Uterus (tissue), 4 donors: Measurements from ENCODE around the gene AUTS2. TPM values are rescaled to one million over a fixed set of nuclear protein-coding genes. Genes with fewer than 3 reads are reported as not detected.

ENCODE experiments used
- DNase-seq, 2 donors: peaks; one replicate each; pipeline ENCODE4 v3.0.0-alpha.2; 2019 to 2020
- H3K27ac ChIP-seq, 2 donors: fragments of 200-600 bp; sonication (generic); 1 replicate in 1 of 2; 2 replicates in 1 of 2; pipeline ENCODE4 v1.5.1; 2016 to 2018
- H3K27me3 ChIP-seq, 2 donors: fragments of 200-600 bp; sonication (generic); one replicate each; pipeline ENCODE4 v1.5.1; 2018 to 2019; ENCODE audit warnings: control low read depth in 1 of 2
- H3K36me3 ChIP-seq, 2 donors: fragments of 200-600 bp; sonication (generic); one replicate each; pipeline ENCODE4 v1.5.1; 2019; ENCODE audit warnings: control low read depth in 1 of 2
- H3K4me1 ChIP-seq, 2 donors: fragments of 200-600 bp; sonication (generic); one replicate each; pipeline ENCODE4 v1.5.1; 2018 to 2019; ENCODE audit warnings: control low read depth in 1 of 2
- H3K4me3 ChIP-seq, 2 donors: fragments of 200-600 bp; sonication (generic); 1 replicate in 1 of 2; 2 replicates in 1 of 2; pipeline ENCODE4 v1.5.1; 2018 to 2019; ENCODE audit warnings: mild to moderate bottlenecking in 1 of 2
- H3K9me3 ChIP-seq, 2 donors: fragments of 200-600 bp; sonication (generic); one replicate each; pipeline ENCODE4 v1.5.1; 2019; ENCODE audit warnings: control low read depth in 1 of 2
- CTCF ChIP-seq, 4 experiments: fragments of 200-600 bp in 2 of 4; fragments of 450-650 bp in 2 of 4; sonication (generic) in 2 of 4; IDR thresholded peaks; one replicate each; pipeline ENCODE4 v1.5.1; 2016 to 2019; ENCODE audit warnings: antibody characterized with exemption in 4 of 4, mild to moderate bottlenecking in 2 of 4, moderate library complexity in 1 of 4
- POLR2A ChIP-seq, 2 donors: fragments of 450-650 bp; IDR thresholded peaks; one replicate each; pipeline ENCODE4 v1.6.1; 2016; ENCODE audit warnings: antibody characterized with exemption in 2 of 2, mild to moderate bottlenecking in 1 of 2, moderate library complexity in 1 of 2
- intact Hi-C: fragments of 100-400 bp; cut with DNase I; formaldehyde crosslinking; loops from one replicate; pipeline ENCODE4 v1.15.1; 2023; ENCODE audit warnings: low total_unique reads
- total RNA-seq, 4 donors: library from RNA; depleted of rRNA in 3 of 4; stranded (reverse); fragments of >200 nt in 3 of 4; gene quantifications; one replicate each; pipeline versions ENCODE4 v1.1.0 to v1.2.4, GENCODE V29; 2014 to 2023
- donor health status: DM: yes; HTN: yes; CAD: no.

The AUTS2 gene
- total RNA-seq, 4 donors from 2014 or later = 10.5 to 58.2 (median 30.0) TPM

GRCh38 chr7:70374772-70375533 is 776.7 kb downstream of the AUTS2 start:
- Histone ChIP-seq H3K36me3 (no peaks in the 10 kb centered on the region), H3K9me3 (no peaks in the 10 kb centered on the region), H3K27ac (no peak overlapping the region), H3K4me3 (no peak overlapping the region), H3K27me3 (no peaks in the 10 kb centered on the region), H3K4me1 (no peaks in the 10 kb centered on the region)
- TF ChIP-seq CTCF (IDR thresholded peaks at IDR 0.05) (no peak), POLR2A (IDR thresholded peaks at IDR 0.05) (no peak)
- no peak for DNase-seq
- intact Hi-C loops = no loop called here

- Histone ChIP-seq H3K4me1 (no peaks in the 10 kb centered on the region), H3K9me3 (no peaks in the 10 kb centered on the region), H3K27me3 (no peaks in the 10 kb centered on the region), H3K4me3 (no peak overlapping the region), H3K27ac (no peak overlapping the region), H3K36me3 (no peaks in the 10 kb centered on the region)
- TF ChIP-seq POLR2A (IDR thresholded peaks at IDR 0.05) (no peak), CTCF (IDR thresholded peaks at IDR 0.05) (no peak)
- no peak for DNase-seq
- intact Hi-C loops = no loop called here
Observed at GRCh38 chr7:70376561-70377031, 778.3 kb downstream of the AUTS2 start.

- H3K27me3 ChIP-seq = no peaks in the 10 kb centered on the region
- intact Hi-C loops = no loop called here
- H3K4me3 ChIP-seq = no peak overlapping the region
- no peaks in the 10 kb centered on the region for H3K36me3 ChIP-seq
- H3K9me3 ChIP-seq = no peaks in the 10 kb centered on the region
- no peaks in the 10 kb centered on the region for H3K4me1 ChIP-seq
- no peak overlapping the region for H3K27ac ChIP-seq
- DNase-seq = no peak
- TF ChIP-seq POLR2A (IDR thresholded peaks at IDR 0.05) (no peak), CTCF (IDR thresholded peaks at IDR 0.05) (no peak)
Observed at GRCh38 chr7:70377957-70378356, 779.7 kb downstream of the AUTS2 start.

- Histone ChIP-seq H3K27ac (no peak overlapping the region), H3K4me3 (no peak overlapping the region), H3K9me3 (no peaks in the 10 kb centered on the region), H3K4me1 (no peaks in the 10 kb centered on the region), H3K36me3 (no peaks in the 10 kb centered on the region), H3K27me3 (no peaks in the 10 kb centered on the region)
- no peak for TF ChIP-seq CTCF (IDR thresholded peaks at IDR 0.05)
- no peak for TF ChIP-seq POLR2A (IDR thresholded peaks at IDR 0.05)
- intact Hi-C loops = no loop called here
- no peak for DNase-seq
Observed at GRCh38 chr7:70379210-70379609, 780.9 kb downstream of the AUTS2 start.

GRCh38 chr7:70380421-70381015 is 782.2 kb downstream of the AUTS2 start:
- Histone ChIP-seq H3K27ac (peak overlapping the region in 1 of 2 donors; percentile 33), H3K9me3 (no peaks in the 10 kb centered on the region), H3K4me3 (no peak overlapping the region), H3K27me3 (no peaks in the 10 kb centered on the region), H3K4me1 (no peaks in the 10 kb centered on the region), H3K36me3 (no peaks in the 10 kb centered on the region)
- intact Hi-C loops = no loop called here
- peak in 1 of 2 donors; percentile 33 for DNase-seq
- TF ChIP-seq CTCF (IDR thresholded peaks at IDR 0.05) = no peak
- no peak for TF ChIP-seq POLR2A (IDR thresholded peaks at IDR 0.05)
